ENCODE measurements around the gene BCKDHA. TPM values are rescaled to one million over a fixed set of nuclear protein-coding genes. Genes with fewer than 3 reads are reported as not detected.
A peak's percentile ranks its signal among the peaks of the same experiment; 100 is the strongest.

The BCKDHA gene
- total and polyA plus RNA-seq, 2 donors (not counting 3 experiments of a cell fraction or from before 2014, with no cell fraction given), result 16.5 to 50.4 TPM

DNA sequence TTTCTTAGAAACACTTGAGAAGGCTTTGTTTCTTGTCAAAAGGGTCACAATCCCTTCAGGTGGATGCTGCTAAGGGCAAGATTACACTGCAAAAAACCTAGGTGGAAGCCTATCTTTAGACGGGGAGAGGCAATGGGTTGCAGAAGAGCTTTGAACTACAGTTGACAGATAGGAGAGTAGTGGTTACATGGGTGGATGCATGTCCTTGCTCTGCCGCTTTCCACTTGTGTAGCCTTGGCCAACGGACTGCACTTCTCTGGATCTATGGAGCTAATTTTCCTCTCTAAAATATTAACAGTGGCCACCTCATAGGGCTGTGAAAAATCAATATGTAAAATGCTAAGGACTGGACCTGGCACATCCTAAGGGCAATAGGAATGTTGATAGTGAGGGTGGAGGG is 980 bp downstream of the BCKDHA start:
- H3K4me3 ChIP-seq (replicated peaks in 1 of 3; ENCODE audit: insufficient read depth in 1 of 3, low read depth in 1 of 3, low read length in 3 of 3), result peak overlapping the region; percentile 79 to 95 (median 81)
- no peaks in the 10 kb centered on the region for H3K27me3 ChIP-seq (ENCODE audit: control insufficient read depth in 2 of 2, insufficient read depth in 2 of 2, low read length in 2 of 2)
- dilution Hi-C loops (cut with MboI; ENCODE audit: extremely low pct_ligation_motif_present, low sequenced_read_pairs) (no loop called here), intact Hi-C loops (cut with micrococcal nuclease) (no loop called here)
- H3K36me3 ChIP-seq (ENCODE audit: control insufficient read depth in 2 of 2, extremely low read depth in 1 of 2, insufficient read depth in 2 of 2, low read length in 2 of 2), result peaks cover 0 to 2% of the 10 kb centered on the region in 2 experiments
- H4K20me1 ChIP-seq (replicated peaks; ENCODE audit: control insufficient read depth, extremely low read depth, insufficient read depth, low read length), result no peaks in the 10 kb centered on the region
- POLR2A ChIA-PET, result interaction anchor here (0.6 kb wide), 1 partner anchor 33 kb away, joined by 3 read pairs; no protein-coding TSS in a partner anchor
- H3K4me2 ChIP-seq (ENCODE audit: insufficient read depth, low read length), result peak overlapping the region; percentile 72
- H2AFZ ChIP-seq (ENCODE audit: low read depth, low read length), result no peak overlapping the region
- H3K9me3 ChIP-seq (replicated peaks; ENCODE audit: control insufficient read depth, insufficient read depth, low read length), result no peaks in the 10 kb centered on the region
- CTCF ChIA-PET, result interaction anchor here (1.0 kb wide), 1 partner anchor 45 kb away, joined by 3 read pairs; no protein-coding TSS in a partner anchor
- no peak overlapping the region for H3K27ac ChIP-seq (ENCODE audit: insufficient read depth, low read depth, low read length)
- FAIRE-seq (no peak), DNase-seq (ENCODE audit: low read depth, low spot score) (no peak)
- BruUV-seq (replicated peaks), result no TSS peak
- peaks cover 6% of the 10 kb centered on the region for H3K79me2 ChIP-seq (ENCODE audit: control insufficient read depth, insufficient read depth, low read length)
- peaks cover 39% of the 10 kb centered on the region for H3K4me1 ChIP-seq (ENCODE audit: control insufficient read depth, extremely low read depth, insufficient read depth, low read length)
- peak overlapping the region; percentile 94 for H3K9ac ChIP-seq (replicated peaks; ENCODE audit: extremely low read depth, insufficient read depth, low read length)
- TF ChIP-seq POLR2A (IDR thresholded peaks at IDR 0.05; ENCODE audit: low read depth, low read length), result no peak
- no peak for TF ChIP-seq GATA2 (IDR thresholded peaks at IDR 0.05; ENCODE audit: insufficient read depth, insufficient read length, low read depth, low read length)
- no peak for TF ChIP-seq FOS (IDR thresholded peaks at IDR 0.05; ENCODE audit: borderline replicate concordance, insufficient read depth, low read length)
- TF ChIP-seq EZH2 (IDR thresholded peaks at IDR 0.05; ENCODE audit: borderline replicate concordance, low read depth, low read length, severe bottlenecking), result no peak
- no peak for TF ChIP-seq POLR2AphosphoS5 (IDR thresholded peaks at IDR 0.05; ENCODE audit: insufficient read depth, low read depth, low read length)
- H3K9me1 ChIP-seq (replicated peaks; ENCODE audit: control insufficient read depth, extremely low read depth, insufficient read depth, low read length), result no peaks in the 10 kb centered on the region

DNA sequence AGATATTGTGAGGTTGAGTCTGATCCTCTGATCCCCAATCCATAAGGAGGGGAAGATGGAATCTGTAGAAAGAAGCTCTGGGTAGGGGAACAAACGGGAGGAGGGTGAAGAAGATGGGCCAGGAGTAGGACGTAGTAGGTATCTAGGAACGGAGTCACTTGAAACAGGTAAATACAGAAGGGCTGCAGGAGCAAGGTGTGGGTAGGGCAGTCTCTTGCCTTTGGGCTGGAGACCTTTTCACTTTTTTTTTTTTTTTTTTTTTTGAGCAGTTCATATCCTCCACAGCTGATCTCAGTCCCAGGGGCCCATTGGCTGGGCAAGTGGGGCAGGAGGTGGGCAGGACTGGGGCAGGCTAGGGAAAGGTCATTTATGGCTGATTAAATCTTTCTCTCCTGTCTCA is 1.5 kb downstream of the BCKDHA start:
- Histone ChIP-seq H3K9ac (replicated peaks; ENCODE audit: extremely low read depth, insufficient read depth, low read length) (no peak overlapping the region), H3K27me3 (ENCODE audit: control insufficient read depth in 2 of 2, insufficient read depth in 2 of 2, low read length in 2 of 2) (no peaks in the 10 kb centered on the region), H3K36me3 (ENCODE audit: control insufficient read depth in 2 of 2, extremely low read depth in 1 of 2, insufficient read depth in 2 of 2, low read length in 2 of 2) (peaks cover 0 to 2% of the 10 kb centered on the region in 2 experiments), H3K9me3 (replicated peaks; ENCODE audit: control insufficient read depth, insufficient read depth, low read length) (no peaks in the 10 kb centered on the region), H2AFZ (ENCODE audit: low read depth, low read length) (no peak overlapping the region), H4K20me1 (replicated peaks; ENCODE audit: control insufficient read depth, extremely low read depth, insufficient read depth, low read length) (no peaks in the 10 kb centered on the region), H3K4me1 (ENCODE audit: control insufficient read depth, extremely low read depth, insufficient read depth, low read length) (peaks cover 40% of the 10 kb centered on the region), H3K9me1 (replicated peaks; ENCODE audit: control insufficient read depth, extremely low read depth, insufficient read depth, low read length) (no peaks in the 10 kb centered on the region), H3K79me2 (ENCODE audit: control insufficient read depth, insufficient read depth, low read length) (peaks cover 6% of the 10 kb centered on the region), H3K4me2 (ENCODE audit: insufficient read depth, low read length) (peak overlapping the region; percentile 72), H3K4me3 (replicated peaks in 1 of 3; ENCODE audit: insufficient read depth in 1 of 3, low read depth in 1 of 3, low read length in 3 of 3) (no peak overlapping the region), H3K27ac (ENCODE audit: insufficient read depth, low read depth, low read length) (no peak overlapping the region)
- BruUV-seq (replicated peaks), result no TSS peak
- FAIRE-seq, result no peak
- intact Hi-C loops (cut with micrococcal nuclease) (no loop called here), dilution Hi-C loops (cut with MboI; ENCODE audit: extremely low pct_ligation_motif_present, low sequenced_read_pairs) (no loop called here)
- TF ChIP-seq FOS (IDR thresholded peaks at IDR 0.05; ENCODE audit: borderline replicate concordance, insufficient read depth, low read length) (no peak), JUN (IDR thresholded peaks at IDR 0.05; ENCODE audit: borderline replicate concordance, insufficient read depth, insufficient read length, low read depth) (no peak), POLR2AphosphoS5 (IDR thresholded peaks at IDR 0.05; ENCODE audit: insufficient read depth, low read depth, low read length) (no peak), CTCF (IDR thresholded peaks at IDR 0.05; ENCODE audit: extremely low read depth in 1 of 2, insufficient read depth in 1 of 2, low read depth in 1 of 2, low read length in 2 of 2) (no peak), GATA2 (IDR thresholded peaks at IDR 0.05; ENCODE audit: insufficient read depth, insufficient read length, low read depth, low read length) (no peak), POLR2A (IDR thresholded peaks at IDR 0.05; ENCODE audit: low read depth, low read length) (no peak), MYC (IDR thresholded peaks at IDR 0.05; ENCODE audit: low read depth, low read length) (no peak), EZH2 (IDR thresholded peaks at IDR 0.05; ENCODE audit: borderline replicate concordance, low read depth, low read length, severe bottlenecking) (no peak)
- TF ChIP-seq, protein P1, sequence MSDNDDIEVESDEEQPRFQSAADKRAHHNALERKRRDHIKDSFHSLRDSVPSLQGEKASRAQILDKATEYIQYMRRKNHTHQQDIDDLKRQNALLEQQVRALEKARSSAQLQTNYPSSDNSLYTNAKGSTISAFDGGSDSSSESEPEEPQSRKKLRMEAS (IDR thresholded peaks at IDR 0.05; ENCODE audit: insufficient read depth, insufficient read length), result no peak
- POLR2A ChIA-PET, result no interaction called here
- CTCF ChIA-PET, result interaction anchor here (1.0 kb wide), 1 partner anchor 46 kb away, joined by 3 read pairs; no protein-coding TSS in a partner anchor
- no peak for DNase-seq (ENCODE audit: low read depth, low spot score)

Measured in endothelial cell of umbilical vein (primary cell).